GM19455 (cell line): ENCODE data around the gene HIGD1A.
"Not testable (repeated sequence)": the region's sequence is repeated elsewhere in the genome, so short reads cannot be mapped to it uniquely, and the experiment has no call there.

Source experiments
- ATAC-seq: cut with Tn5 transposase; IDR thresholded peaks from one replicate; pipeline ENCODE4 v1.9.1; 2021; ENCODE audit not compliant: unreplicated experiment

HIGD1A gene

GRCh38 chr3:42829628-42830436 lies 25.5 kb upstream of the HIGD1A start:
- no peak for ATAC-seq

- no peak for ATAC-seq
Measured at GRCh38 chr3:42829083-42829627, 24.9 kb upstream of the HIGD1A start.

GRCh38 chr3:42827654-42828053 lies 23.4 kb upstream of the HIGD1A start:
- no peak for ATAC-seq

GRCh38 chr3:42827023-42827422 lies 22.7 kb upstream of the HIGD1A start:
- ATAC-seq, result no peak

- ATAC-seq, result no peak
Measured at GRCh38 chr3:42826141-42826540, 21.9 kb upstream of the HIGD1A start.

GRCh38 chr3:42823351-42823750 lies 19.1 kb upstream of the HIGD1A start:
- no peak for ATAC-seq

GRCh38 chr3:42822828-42823227 lies 18.5 kb upstream of the HIGD1A start:
- no peak for ATAC-seq

- no peak for ATAC-seq
Measured at GRCh38 chr3:42820746-42821051, 16.4 kb upstream of the HIGD1A start.

GRCh38 chr3:42819351-42819965 lies 15.2 kb upstream of the HIGD1A start:
- ATAC-seq, result no peak

- ATAC-seq, result no peak
Measured at GRCh38 chr3:42815826-42816225, 11.5 kb upstream of the HIGD1A start.

- ATAC-seq, result no peak
Measured at GRCh38 chr3:42814914-42815507, 10.7 kb upstream of the HIGD1A start.

- ATAC-seq, result no peak
Measured at GRCh38 chr3:42814246-42814645, 10.0 kb upstream of the HIGD1A start.

- not testable (repeated sequence) for ATAC-seq
Measured at GRCh38 chr3:42811118-42811883, 7.0 kb upstream of the HIGD1A start.

GRCh38 chr3:42810706-42811105 lies 6.4 kb upstream of the HIGD1A start:
- not testable (repeated sequence) for ATAC-seq

- no peak for ATAC-seq
Measured at GRCh38 chr3:42809202-42809601, 4.9 kb upstream of the HIGD1A start, which contains the start of gene ACKR2. ACKR2 (plus strand) TSS chr3:42809445; CDS start chr3:42864503, 55,058 bp downstream.

GRCh38 chr3:42807929-42808328 lies 3.6 kb upstream of the HIGD1A start:
- ATAC-seq, result no peak

GRCh38 chr3:42805141-42805821 lies 991 bp upstream of the HIGD1A start:
- ATAC-seq, result no peak

GRCh38 chr3:42804831-42805132 lies 492 bp upstream of the HIGD1A start:
- ATAC-seq, result peak; percentile 32

- ATAC-seq, result peak; percentile 38
Measured at GRCh38 chr3:42803414-42804105, 730 bp downstream of the HIGD1A start.

GRCh38 chr3:42802876-42803413 lies 1.3 kb downstream of the HIGD1A start:
- ATAC-seq, result no peak
